Right lobe of liver (tissue), 4 donors: ENCODE measurements around the gene JMJD4.

Source experiments
- CTCF ChIP-seq, 4 donors: fragments of 200-600 bp in 3 of 4; fragments of 450-650 bp in 1 of 4; IDR thresholded peaks; one replicate each; pipeline versions ENCODE4 v1.5.1 to v1.8.0; 2016 to 2022; ENCODE audit warnings: antibody characterized with exemption in 4 of 4, mild to moderate bottlenecking in 2 of 4
- POLR2A ChIP-seq: fragments of 450-650 bp; IDR thresholded peaks from one replicate; pipeline ENCODE4 v1.6.1; 2017; ENCODE audit warnings: antibody characterized with exemption, mild to moderate bottlenecking
- donor health status: DM: no; HTN: no; CAD: no.
- donor health status: DM: no; HTN: no; CAD: no.
- donor health status: DM: no; HTN: yes; CAD: no.

GRCh38 chr1:227754958-227755357 is 19.9 kb upstream of the JMJD4 start:
- TF ChIP-seq CTCF (IDR thresholded peaks at IDR 0.05) (no peak), POLR2A (no peak)
